Measurements from ENCODE around the gene TSSK2.

Gene TSSK2

DNA sequence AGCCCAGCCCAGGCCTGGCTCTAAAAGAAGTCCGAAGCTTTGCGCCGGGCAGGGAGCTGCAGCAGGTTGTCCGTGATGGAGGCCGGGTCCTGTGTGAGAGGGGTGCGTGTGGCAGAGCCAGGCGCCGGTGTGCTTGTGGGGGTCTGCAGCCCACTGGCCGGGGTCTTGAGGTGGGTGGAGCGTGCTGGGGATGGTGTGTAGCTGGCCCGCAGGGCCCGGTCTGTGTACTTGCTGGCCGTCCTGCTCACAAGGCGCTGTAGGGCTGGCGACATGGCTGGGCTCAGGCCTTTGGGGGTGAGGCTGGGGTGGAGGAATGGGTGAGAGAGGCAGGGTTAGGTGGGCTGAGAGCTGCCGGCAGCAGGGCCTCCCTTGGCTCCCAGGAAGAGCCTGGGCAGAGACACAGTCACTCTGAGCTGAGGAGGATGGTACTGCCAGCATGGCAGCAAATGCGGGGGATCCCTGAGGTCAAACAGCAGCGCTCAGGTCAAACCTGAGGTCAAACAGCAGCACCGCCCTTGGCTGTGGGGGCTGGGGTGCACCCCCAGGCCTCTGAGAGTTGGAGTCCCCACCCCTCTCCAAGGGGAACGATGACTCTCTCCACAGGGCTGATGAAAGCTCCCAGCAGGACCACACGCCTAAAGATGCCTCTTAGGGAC is 3.2 kb downstream of the TSSK2 start:
- no peak for TF ChIP-seq CTCF (IDR thresholded peaks at IDR 0.05; ENCODE audit: low read length, missing control alignments)
- no peak for DNase-seq (ENCODE audit: low read depth)
- no peak overlapping the region for H3K4me3 ChIP-seq (replicated peaks; ENCODE audit: low read depth, low read length)

GRCh38 chr22:19134874-19135273 is 3.8 kb downstream of the TSSK2 start:
- DNase-seq (ENCODE audit: low read depth): no peak
- no peak overlapping the region for H3K4me3 ChIP-seq (replicated peaks; ENCODE audit: low read depth, low read length)
- TF ChIP-seq CTCF (IDR thresholded peaks at IDR 0.05; ENCODE audit: low read length, missing control alignments): no peak

DNA sequence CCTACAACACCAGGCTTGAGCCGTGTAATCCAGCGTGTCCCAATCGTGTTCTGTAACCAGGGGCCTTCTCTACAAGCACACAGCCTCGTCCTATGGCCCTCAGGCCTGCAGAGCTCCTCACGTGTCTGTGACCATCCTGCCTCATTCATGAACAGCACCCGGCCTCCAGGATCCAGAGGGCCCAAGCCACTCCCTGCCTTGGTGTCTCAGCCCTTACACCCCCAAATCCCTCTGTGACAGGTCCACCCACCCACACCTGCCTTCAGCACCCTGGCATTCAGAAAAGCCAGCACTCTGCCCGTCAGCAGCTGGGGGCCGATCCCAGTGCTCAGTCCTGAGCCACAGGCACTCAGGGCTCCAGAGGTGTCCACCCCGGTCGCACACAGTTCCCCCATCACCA is 5.8 kb downstream of the TSSK2 start:
- no peak for TF ChIP-seq CTCF (IDR thresholded peaks at IDR 0.05; ENCODE audit: low read length, missing control alignments)
- H3K4me3 ChIP-seq (replicated peaks; ENCODE audit: low read depth, low read length): no peak overlapping the region
- DNase-seq (ENCODE audit: low read depth): no peak

- no peak for DNase-seq (ENCODE audit: low read depth)
- H3K4me3 ChIP-seq (replicated peaks; ENCODE audit: low read depth, low read length): no peak overlapping the region
- no peak for TF ChIP-seq CTCF (IDR thresholded peaks at IDR 0.05; ENCODE audit: low read length, missing control alignments)
Measured at GRCh38 chr22:19137384-19138216, 6.5 kb downstream of the TSSK2 start.

DNA sequence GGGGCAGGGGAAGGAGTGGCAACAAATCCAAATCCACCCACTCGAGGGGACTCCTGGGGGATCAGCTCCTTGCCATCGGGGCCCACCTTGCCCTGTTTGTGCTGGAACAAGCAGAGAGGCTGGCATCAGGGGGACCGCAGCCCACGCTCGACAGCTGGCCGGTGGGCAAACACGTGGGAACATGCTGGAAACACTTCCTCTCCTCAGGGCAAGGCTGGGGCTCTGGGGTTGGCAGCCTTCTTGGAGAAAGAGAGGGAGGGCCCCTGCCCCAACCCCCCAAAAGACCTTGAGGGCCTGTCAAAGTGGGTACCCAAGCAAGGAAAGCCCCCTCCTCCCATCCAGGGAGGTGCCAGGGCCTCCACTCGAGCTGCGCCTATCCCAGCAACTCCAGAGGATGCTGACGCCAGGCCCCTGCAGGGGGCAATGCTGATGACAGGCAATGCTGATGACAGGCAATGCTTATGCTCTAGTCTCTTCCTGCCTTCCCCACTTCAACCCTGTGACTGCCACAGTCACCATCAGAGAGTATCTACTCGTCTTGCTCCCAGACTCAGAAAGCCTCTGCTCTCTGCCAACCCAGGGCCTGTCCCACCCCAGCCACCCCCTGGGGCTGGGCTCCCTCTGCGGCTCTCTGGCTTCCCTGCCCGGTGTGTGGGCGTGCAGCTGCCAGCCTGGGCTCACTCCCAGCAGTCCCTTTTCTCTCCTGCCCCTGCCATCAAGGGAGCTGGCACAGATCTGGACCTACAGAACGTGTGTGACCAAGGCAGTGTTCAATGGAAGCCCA is 7.3 kb downstream of the TSSK2 start:
- DNase-seq (ENCODE audit: low read depth): no peak
- no peak for TF ChIP-seq CTCF (IDR thresholded peaks at IDR 0.05; ENCODE audit: low read length, missing control alignments)
- H3K4me3 ChIP-seq (replicated peaks; ENCODE audit: low read depth, low read length): no peak overlapping the region

DNA sequence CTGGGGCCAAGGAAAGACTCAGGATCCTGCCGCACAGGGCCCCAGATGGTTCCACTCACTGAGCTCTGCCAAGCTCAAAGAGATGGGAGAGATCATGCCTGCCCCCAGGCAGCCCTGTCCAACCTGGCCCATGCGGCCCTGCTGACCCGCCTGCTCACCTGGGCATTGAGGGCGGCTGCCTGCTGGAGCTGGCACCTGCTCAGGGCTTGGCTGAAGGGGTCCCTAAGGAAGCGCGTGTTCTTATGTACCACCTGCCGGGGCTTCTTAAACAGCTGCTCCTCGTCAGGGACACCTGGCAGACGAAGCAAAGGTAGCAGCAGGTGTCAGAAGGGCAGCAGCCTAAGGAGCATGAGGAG is 7.9 kb downstream of the TSSK2 start:
- no peak for DNase-seq (ENCODE audit: low read depth)
- TF ChIP-seq CTCF (IDR thresholded peaks at IDR 0.05; ENCODE audit: low read length, missing control alignments): no peak
- no peak overlapping the region for H3K4me3 ChIP-seq (replicated peaks; ENCODE audit: low read depth, low read length)

Measured in fibroblast of pulmonary artery (primary cell).